Effector CD8-positive, alpha-beta T cell (primary cell): ENCODE results near the gene HSD17B7.

Source experiments
- DNase-seq: peaks from one replicate; lab custom pipeline; 2025; lab: John Stamatoyannopoulos, UW

The HSD17B7 gene

GRCh38 chr1:162856260-162856659 lies 65.8 kb downstream of the HSD17B7 start:
- no peak for DNase-seq

GRCh38 chr1:162857850-162858249 lies 67.3 kb downstream of the HSD17B7 start:
- DNase-seq, result no peak

GRCh38 chr1:162859191-162859590 lies 68.7 kb downstream of the HSD17B7 start:
- DNase-seq, result no peak

GRCh38 chr1:162861101-162861500 lies 70.6 kb downstream of the HSD17B7 start, which contains the start of gene CCDC190:
Gene CCDC190 (minus strand): TSS chr1:162861175. CDS start chr1:162859646, 1,529 bp downstream.
- no peak for DNase-seq

- no peak for DNase-seq
Observed at GRCh38 chr1:162861625-162862024, 71.1 kb downstream of the HSD17B7 start.
